Measurements from ENCODE around the gene BIN1. TPM values are rescaled to one million over a fixed set of nuclear protein-coding genes. Genes with fewer than 3 reads are reported as not detected.
A peak's percentile ranks its signal among the peaks of the same experiment; 100 is the strongest.

Gene BIN1
- total and polyA plus RNA-seq, 2 donors (not counting 1 experiment from before 2014, with no cell fraction given) = 90.6 to 92.3 TPM

GRCh38 chr2:127052771-127053691 lies 53.9 kb downstream of the BIN1 start:
- Mint-ChIP-seq H3K9me3 (ENCODE audit: insufficient read depth) (no peaks in the 10 kb centered on the region), H3K4me1 (peaks cover 3% of the 10 kb centered on the region), H3K4me3 (no peak overlapping the region), H3K27me3 (no peaks in the 10 kb centered on the region), H3K27ac (peak overlapping the region; percentile 37)
- Histone ChIP-seq H3K27me3 (replicated peaks in 1 of 4; ENCODE audit: control extremely low read depth in 1 of 4, control insufficient read depth in 3 of 4, insufficient read depth in 4 of 4, low read length in 3 of 4) (no peaks in the 10 kb centered on the region), H3K4me1 (ENCODE audit: control insufficient read depth in 2 of 2, insufficient read depth in 2 of 2, low read length in 2 of 2) (peaks cover 0 to 8% of the 10 kb centered on the region in 2 donors), H3K79me2 (ENCODE audit: control insufficient read depth, insufficient read depth, low read length) (no peaks in the 10 kb centered on the region), H3K9ac (ENCODE audit: low read length) (no peak overlapping the region), H3K9me3 (ENCODE audit: control extremely low read depth in 1 of 3, control insufficient read depth in 2 of 3, insufficient read depth in 1 of 3, low read length in 2 of 3) (no peaks in the 10 kb centered on the region), H4K20me1 (ENCODE audit: control insufficient read depth, insufficient read depth, low read length, poor library complexity, severe bottlenecking) (peaks cover 61% of the 10 kb centered on the region), H3K4me2 (replicated peaks; ENCODE audit: low read depth, low read length, poor library complexity, severe bottlenecking) (no peak overlapping the region), H3K27ac (ENCODE audit: low read length in 2 of 2) (no peak overlapping the region), H3K36me3 (replicated peaks in 1 of 2; ENCODE audit: control extremely low read depth in 1 of 2, control insufficient read depth in 1 of 2, extremely low read depth in 1 of 2, insufficient read depth in 2 of 2, low read length in 1 of 2) (peaks cover 0 to 44% of the 10 kb centered on the region in 2 experiments), H2AFZ (ENCODE audit: insufficient read depth, low read depth, low read length, poor library complexity, severe bottlenecking) (no peak overlapping the region), H3K4me3 (ENCODE audit: control extremely low read depth in 1 of 5, extremely low read depth in 1 of 5, insufficient read depth in 1 of 5, low read depth in 2 of 5, low read length in 4 of 5) (no peak overlapping the region)
- no peak for ATAC-seq (ENCODE audit: low read depth)
- WGBS (ENCODE audit: insufficient coverage) = 94% methylated on average over 18 of the region's 19 CpGs
- intact Hi-C loops (cut with micrococcal nuclease) = no loop called here
- no peak for TF ChIP-seq EZH2 (IDR thresholded peaks at IDR 0.05; ENCODE audit: borderline replicate concordance, insufficient read depth, low read depth, low read length, poor library complexity, severe bottlenecking)
- no peak for TF ChIP-seq CTCF (IDR thresholded peaks at IDR 0.05)
- no peak for DNase-seq
- POLR2A ChIA-PET = no interaction called here
- CTCF ChIA-PET = interaction anchor here (0.5 to 1.2 kb wide), 5 partner anchors 13 to 388 kb away, joined by 3 to 5 read pairs (median 3); no protein-coding TSS in a partner anchor
